GM15510 (cell line): Measurements from ENCODE around the gene FOXP2.

Experiments
- POLR2A ChIP-seq: IDR thresholded peaks from 3 replicates; pipeline ENCODE4 v1.6.1; 2011; ENCODE audit warnings: borderline replicate concordance; ENCODE audit not compliant: insufficient read length; ENCODE audit errors: extremely low read depth

Gene FOXP2

DNA sequence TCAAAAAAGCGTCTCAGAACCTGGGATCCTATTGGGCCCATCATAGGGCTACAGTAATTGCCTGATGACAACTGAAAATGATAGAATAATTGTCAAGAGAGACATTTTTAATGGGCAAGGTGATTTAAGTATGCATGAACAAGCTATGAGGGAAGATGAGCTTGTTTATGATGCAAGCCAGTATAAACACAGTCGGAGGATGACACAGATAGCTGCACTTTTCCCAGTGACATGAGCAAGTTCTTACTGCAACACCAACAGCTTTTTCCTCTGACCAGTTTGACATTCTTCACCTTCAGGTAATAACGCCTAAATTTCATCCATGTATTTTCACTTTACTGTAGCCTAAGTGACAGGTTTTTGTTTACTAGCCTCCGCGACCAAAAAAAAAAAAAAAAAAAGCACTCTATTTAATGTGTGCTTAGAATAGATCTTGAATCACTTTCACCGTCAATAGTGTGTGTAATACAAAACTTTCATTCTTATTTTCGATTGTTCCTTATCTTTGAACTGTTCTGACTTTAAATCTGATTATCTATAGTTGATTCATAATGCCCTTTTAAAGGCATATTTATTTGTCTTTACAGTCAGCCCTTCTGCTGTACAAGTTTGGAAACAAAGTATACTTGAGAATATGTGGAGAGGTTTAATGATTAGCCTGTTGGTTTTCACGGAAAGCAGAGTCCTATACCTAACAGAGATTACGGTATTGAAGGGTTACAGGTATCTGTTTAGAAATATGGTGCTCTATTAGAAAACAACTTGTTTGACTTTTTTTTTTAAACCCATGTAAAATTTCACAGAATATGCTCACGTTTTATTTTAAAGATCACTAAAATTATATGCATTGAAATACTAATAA, 1.7 kb downstream of the FOXP2 start:
- no peak for TF ChIP-seq POLR2A

DNA sequence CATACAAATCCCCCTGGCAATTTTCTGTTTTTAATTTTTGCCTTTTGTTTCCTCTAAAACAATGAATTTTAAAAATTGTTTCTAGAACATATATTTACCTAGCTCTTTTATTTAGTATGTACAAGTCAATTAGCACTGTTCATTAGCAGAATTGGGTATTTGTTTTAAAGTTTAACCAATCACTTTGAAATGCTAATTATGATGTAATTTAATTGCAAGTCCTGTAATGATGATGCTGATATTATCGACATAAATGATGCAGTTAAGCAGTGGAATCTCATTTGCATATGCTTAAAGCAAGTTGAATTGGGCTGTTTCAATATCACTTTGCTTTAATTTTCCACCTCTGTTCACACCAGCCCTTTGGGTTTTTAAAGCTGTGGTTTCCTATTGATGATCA, 2.7 kb downstream of the FOXP2 start:
- no peak for TF ChIP-seq POLR2A

DNA sequence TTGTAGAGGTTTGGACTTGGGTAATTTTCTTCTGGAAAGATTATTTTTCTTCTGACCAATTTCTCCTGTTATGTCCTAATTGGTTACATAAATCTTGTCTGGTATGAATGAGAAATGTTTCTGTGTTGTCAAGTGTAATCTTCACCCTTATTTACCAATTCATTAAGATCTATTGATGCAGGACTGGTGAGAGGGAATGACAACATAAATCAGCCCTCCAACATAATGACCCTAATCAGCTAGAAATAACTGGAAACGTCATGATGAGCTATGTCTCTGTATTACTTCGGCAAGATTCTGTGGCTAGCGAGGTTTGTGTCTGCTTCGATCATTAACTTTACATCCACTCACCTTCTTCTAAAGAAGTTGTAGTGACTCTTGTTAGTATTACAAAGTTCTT, 3.5 kb downstream of the FOXP2 start:
- no peak for TF ChIP-seq POLR2A

DNA sequence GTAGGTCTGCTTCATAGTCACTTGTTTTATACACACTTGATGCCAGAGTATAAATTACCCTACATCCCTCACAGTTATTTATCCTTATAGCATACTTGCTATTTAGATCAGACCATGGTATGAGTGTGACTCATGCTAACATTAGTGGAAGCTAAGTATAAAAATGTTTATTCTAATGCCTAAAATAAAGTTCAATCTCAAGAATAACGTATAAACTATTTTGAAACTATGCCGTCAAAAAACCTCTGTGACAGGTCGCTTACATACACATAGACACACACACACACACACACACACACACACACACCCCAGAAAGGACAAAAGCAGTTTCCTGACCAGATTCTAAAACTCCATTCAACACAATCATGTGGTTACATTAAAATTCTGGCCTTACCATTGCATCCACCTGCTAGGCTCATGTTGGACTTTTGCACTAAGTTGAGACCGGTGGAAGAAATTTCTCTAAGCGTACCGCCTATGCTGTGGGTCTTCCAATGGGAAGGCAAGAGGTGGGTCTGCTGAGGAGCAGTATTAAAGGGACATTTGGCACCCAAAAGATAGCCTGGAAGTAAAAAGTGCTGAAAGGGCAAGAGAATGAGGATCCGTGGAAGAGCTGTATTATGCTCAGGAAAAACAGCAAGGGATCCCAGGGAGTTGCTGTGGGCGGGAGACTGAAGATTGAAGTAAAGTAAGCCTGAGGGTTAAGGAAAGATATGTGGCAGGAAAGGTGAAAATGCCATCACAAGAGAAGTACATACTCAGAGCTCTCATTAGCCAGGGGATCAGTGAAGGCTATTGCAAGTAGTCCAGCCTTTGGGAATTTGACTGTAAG, 5.0 kb downstream of the FOXP2 start:
- no peak for TF ChIP-seq POLR2A

DNA sequence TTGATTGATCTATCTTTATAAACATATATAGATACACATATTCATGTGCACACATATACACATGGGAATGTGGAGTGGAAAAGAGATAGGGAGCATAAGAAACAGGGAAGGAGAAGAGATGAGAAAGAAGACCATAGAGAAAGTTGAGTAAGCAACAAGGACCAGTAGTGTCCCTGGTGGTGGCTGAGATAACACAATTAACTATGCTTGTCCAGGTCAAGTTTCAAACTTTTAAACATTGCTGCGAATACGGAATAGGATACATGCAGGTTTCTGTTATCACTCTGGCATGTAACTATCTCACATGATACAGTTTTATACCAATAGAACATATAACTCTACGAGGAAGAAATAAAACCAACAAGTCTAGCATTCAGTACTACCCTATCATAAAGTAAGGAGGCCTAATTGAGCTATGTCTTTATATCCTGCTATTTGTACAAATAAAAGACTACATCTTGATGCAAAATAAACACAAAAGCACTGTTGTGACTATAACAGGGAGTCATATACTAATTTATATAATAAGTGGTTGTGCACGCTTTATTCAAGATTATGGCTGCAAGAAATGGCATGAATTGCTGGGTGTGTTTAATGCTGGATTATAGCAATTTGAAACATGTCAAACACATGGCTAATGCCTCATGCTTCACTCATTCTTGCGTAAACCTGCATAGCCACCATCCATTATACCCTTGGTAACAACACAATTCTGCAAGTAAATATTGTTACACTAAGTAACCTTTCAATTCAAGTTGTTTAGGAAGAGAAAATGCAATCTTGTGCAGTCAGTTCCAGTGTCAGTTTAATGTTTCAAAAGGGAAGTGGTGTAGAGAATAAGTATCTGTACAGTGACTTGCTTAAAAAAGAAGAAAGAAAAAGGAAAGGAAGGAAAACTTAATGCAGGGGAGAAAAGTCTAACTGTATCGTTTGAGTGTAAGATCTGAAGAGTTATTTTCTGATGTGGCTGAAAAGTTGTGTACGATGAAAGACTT, 8.2 kb downstream of the FOXP2 start:
- TF ChIP-seq POLR2A = no peak

DNA sequence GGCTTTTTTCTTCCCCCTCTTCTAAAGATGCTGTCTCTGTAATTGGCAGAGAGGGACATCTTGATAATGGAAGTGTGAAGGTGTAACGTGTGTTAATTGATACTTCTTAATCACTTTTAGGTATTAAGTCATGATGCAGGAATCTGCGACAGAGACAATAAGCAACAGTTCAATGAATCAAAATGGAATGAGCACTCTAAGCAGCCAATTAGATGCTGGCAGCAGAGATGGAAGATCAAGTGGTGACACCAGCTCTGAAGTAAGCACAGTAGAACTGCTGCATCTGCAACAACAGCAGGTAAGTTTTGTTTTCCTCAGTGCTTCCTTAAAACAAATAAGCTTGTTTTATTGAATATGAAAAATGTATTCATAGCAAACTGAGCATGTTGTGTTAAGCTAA, 11.8 kb downstream of the FOXP2 start:
- no peak for TF ChIP-seq POLR2A

DNA sequence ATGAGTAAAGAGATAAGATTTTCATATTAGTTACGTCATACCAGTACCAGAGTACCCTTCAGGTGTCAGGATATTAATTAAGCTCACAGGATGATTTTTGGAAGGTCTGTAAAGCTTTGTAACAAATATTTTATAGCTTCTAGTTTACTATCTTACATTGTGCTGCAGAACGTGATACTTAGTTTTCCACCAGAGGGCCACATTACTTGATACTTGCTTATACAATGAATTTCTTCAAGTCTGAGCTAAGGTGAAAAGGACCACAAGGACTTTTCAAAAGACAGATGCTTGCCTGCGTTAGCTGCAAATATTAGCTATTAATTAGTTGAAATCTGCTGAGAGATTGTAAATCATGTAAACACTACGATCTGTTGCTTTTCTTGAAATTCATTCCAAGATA, 12.2 kb downstream of the FOXP2 start:
- TF ChIP-seq POLR2A = no peak

DNA sequence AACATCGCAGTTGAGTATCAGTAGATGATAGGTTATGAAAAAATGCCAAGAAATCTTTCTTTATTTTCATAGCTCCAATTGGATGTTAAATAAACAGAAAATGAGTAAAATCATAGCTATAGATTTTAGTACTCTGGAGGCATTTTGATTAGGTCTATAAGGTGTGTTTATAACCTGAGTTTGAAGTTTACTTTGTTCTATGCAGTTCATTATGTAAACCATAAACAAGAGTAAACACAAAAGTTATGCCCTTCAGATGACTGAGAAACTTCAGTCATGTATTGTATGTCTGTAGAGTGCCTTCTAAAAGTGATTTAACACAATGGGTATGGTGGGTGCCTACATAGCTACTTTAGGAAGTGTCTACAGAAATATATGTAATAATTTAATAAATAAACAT, 13.6 kb downstream of the FOXP2 start:
- no peak for TF ChIP-seq POLR2A

DNA sequence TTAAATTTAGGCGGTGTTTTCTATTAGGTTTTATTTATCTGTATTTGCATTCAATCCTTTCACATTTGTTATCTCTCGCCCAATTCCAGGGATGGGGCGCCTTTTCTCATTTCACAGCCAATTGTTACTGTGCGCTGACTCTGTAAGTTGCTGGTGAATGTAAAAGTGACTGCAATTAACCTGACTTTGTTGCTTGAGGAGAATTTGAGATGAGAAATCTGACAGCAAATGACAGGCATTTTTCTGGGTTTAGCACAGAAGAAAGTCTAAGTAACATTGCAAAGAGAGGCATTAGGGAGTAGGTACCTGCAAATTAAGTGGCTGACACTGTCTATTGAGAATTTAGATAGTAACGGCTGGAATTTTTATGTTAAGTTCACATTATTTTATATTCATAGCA, 16.6 kb downstream of the FOXP2 start:
- no peak for TF ChIP-seq POLR2A

DNA sequence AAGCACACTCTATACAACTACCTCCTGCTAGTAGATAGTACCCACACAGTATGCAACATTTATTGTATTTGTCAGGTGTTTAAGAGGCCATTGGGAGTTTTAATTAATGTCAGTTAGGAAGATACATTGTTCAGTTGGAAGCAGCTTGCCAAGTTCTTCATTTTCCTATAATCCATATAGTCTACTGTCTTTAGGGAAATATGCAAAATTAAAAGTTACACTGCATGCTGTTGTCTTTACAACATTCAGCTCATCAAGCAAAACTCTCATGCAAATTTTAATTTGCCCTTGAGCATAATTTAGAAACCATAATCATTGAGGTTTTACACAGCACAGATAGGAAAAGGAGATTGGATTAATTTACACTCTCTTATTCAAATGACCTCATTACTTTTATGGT, 17.4 kb downstream of the FOXP2 start:
- TF ChIP-seq POLR2A = no peak

DNA sequence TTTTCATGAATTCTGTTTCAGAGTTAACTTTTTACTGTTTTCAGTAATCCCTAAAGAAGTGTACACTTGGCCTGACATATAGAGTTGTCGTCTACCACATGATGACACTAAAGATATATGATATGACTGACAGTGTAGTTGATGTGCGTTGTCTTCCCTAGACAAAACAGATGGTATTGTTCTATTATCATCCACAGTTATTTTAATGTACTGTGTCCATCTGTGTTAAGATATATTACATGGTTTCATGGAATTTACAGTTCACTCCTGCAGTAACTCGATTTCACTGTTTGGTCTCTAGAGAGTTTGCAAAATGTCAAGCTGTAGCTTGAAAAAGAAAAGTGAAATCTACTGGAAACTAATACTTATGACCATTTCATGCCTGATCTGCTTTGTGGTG, 18.1 kb downstream of the FOXP2 start:
- no peak for TF ChIP-seq POLR2A

DNA sequence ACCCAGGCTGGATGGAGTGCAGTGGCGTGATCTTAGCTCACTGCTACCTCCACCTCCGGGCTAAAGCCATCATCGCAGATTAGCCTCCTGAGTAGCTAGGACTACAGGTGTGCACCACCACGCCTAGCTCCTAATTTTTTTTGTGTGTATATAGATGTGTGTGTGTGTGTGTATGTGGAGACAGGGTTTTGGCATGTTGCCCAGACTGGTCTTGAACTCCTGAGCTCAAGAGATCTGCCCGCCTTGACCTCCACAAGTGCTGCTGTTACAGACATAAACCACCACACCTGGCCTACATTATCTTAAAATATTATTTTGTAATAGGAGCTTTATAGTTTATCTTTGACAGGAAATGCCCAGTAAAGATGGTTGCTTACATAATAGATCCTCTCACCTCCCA, 25.0 kb downstream of the FOXP2 start:
- TF ChIP-seq POLR2A = no peak

DNA sequence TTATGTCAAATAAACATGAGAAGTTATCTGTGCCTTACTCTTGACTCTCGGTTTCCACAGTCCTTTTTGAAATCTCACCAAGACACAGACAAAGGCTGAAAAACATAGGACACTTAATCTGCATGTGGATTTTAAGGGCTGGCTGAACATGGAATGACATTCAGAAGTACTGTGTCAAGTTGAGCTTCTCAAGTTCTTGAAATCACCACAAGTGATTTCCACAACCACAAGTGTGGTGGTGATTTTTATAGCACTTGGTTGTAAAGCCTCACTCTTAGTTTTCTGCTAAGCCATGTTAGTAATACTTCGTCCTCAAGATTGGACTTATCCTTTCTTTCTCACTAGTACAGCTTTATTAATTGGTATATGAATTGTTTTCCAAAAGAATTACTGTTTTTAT, 29.6 kb downstream of the FOXP2 start:
- TF ChIP-seq POLR2A = no peak

DNA sequence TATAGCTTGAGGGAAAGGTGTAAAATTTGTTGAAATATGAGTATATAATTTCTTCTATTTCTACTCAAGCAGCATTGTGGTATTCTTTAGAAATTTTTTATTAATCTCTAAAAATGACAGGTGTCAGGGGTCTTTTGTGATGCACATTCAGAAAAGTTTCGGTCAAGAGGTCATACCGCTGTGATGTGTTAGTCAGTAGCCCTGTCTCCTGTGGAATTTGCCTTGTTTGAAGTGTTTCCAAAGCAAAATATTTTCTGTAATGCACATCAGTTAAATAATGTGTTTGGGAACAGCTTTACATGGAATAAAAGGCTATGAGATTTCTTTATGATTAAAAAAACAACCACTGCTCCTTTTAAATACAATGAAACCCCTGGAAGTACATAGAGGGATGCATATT, 35.8 kb downstream of the FOXP2 start:
- no peak for TF ChIP-seq POLR2A

DNA sequence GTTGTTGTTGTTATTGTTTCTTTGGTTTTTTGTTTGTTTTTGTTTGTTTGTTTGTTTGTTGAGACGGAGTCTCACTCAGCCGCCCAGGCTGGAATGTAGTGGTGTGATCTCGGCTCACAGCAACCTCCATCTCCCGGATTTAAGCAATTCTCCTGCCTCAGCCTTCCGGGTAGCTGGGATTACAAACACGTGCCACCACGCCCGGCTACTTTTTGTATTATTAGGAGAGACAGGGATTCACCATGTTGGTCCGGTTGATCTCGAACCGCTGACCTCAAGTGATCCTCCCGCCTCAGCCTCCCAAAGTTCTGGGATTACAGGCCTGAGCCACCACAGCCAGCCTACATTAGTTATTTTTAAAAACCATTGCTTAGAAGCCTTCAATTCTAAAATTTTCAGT, 45.0 kb downstream of the FOXP2 start:
- no peak for TF ChIP-seq POLR2A
